Kidney (tissue), 14 donors: Measurements from ENCODE around the gene IL13RA1. TPM values are rescaled to one million over a fixed set of nuclear protein-coding genes. Genes with fewer than 3 reads are reported as not detected.
A peak's percentile ranks its signal among the peaks of the same experiment; 100 is the strongest.
"Not testable (repeated sequence)": the region's sequence is repeated elsewhere in the genome, so short reads cannot be mapped to it uniquely, and the experiment has no call there.

ENCODE experiments used
- DNase-seq, 5 donors: peaks; one replicate each; pipeline ENCODE4 v3.0.0-alpha.2; 2013 to 2020
- FAIRE-seq: peaks from 2 replicates; lab custom pipeline; 2012; peaks lifted over from hg19 to GRCh38; lab: Jason Lieb, UNC
- H3K27ac ChIP-seq, 2 donors: one replicate each; pipeline ENCODE4 v1.7.0; 2013; ENCODE audit warnings: low read depth in 2 of 2, low read length in 2 of 2, inconsistent platforms in 1 of 2
- H3K27me3 ChIP-seq: one replicate; pipeline ENCODE4 v1.7.1; 2013; ENCODE audit warnings: low read length, inconsistent platforms; ENCODE audit not compliant: control insufficient read depth, insufficient read depth
- H3K36me3 ChIP-seq, 3 donors: one replicate each; pipeline versions ENCODE4 v1.7.0 to v1.7.1; 2013; ENCODE audit warnings: low read length in 3 of 3, control low read depth in 1 of 3, inconsistent platforms in 1 of 3; ENCODE audit not compliant: insufficient read depth in 3 of 3, control insufficient read depth in 2 of 3
- H3K4me1 ChIP-seq, 3 donors: one replicate each; pipeline versions ENCODE4 v1.7.0 to v1.7.1; 2013; ENCODE audit warnings: low read length in 3 of 3, inconsistent platforms in 1 of 3, low read depth in 1 of 3; ENCODE audit not compliant: control insufficient read depth in 2 of 3, insufficient read depth in 2 of 3
- H3K4me3 ChIP-seq, 3 donors: one replicate each; pipeline versions ENCODE4 v1.7.0 to v1.8.1; 2013; ENCODE audit warnings: low read length in 3 of 3, control low read depth in 1 of 3, inconsistent platforms in 1 of 3
- H3K9ac ChIP-seq, 3 donors: one replicate each; pipeline versions ENCODE4 v1.7.0 to v1.7.1; 2013; ENCODE audit warnings: low read length in 3 of 3, control low read depth in 1 of 3, inconsistent platforms in 1 of 3
- H3K9me3 ChIP-seq, 3 donors: one replicate each; pipeline versions ENCODE4 v1.7.0 to v1.7.1; 2013; ENCODE audit warnings: low read length in 3 of 3, control low read depth in 1 of 3, inconsistent platforms in 1 of 3; ENCODE audit not compliant: control insufficient read depth in 2 of 3, insufficient read depth in 1 of 3
- intact Hi-C: fragments of 100-400 bp; cut with DNase I; formaldehyde crosslinking; loops from one replicate; pipeline ENCODE4 v1.11.1; 2022
- polyA plus RNA-seq: library from polyadenylated mRNA; stranded (reverse); fragments of 350-450 nt; fragmentation: Illumina TruSeq; extraction: RNeasy Lipid Tissue Mini Kit (QIAGEN cat#74804); gene quantifications from one replicate; pipeline ENCODE4 v1.2.3, GENCODE V29; 2014; ENCODE audit warnings: low read depth, low replicate concordance; ENCODE audit not compliant: insufficient read depth
- total RNA-seq: library from RNA; stranded (reverse); fragmentation: NEBNext Ultra II Directional; extraction: Animal tissue kit (Norgen Biotek cat#: 25700); gene quantifications from one replicate; pipeline ENCODE4 v1.2.1, GENCODE V29; 2021
- TF ChIP-seq, protein P1 (sequence below): IDR thresholded peaks from 3 replicates; pipeline ENCODE4 v1.5.1; 2012; ENCODE audit warnings: mild to moderate bottlenecking, moderate library complexity, borderline replicate concordance; ENCODE audit not compliant: insufficient read depth; ENCODE audit errors: extremely low read depth
- donor health status: control.
- donor health status: control.
- donor health status: control.
- donor health status: control.
- donor health status: control.
- donor health status: DM: yes; HTN: yes; CAD: no.
- donor health status: Normal renal cell carcinoma (clear cell type).

IL13RA1 gene
- total and polyA plus RNA-seq, 2 donors from 2014 or later, result 26.5 to 79.8 TPM

DNA sequence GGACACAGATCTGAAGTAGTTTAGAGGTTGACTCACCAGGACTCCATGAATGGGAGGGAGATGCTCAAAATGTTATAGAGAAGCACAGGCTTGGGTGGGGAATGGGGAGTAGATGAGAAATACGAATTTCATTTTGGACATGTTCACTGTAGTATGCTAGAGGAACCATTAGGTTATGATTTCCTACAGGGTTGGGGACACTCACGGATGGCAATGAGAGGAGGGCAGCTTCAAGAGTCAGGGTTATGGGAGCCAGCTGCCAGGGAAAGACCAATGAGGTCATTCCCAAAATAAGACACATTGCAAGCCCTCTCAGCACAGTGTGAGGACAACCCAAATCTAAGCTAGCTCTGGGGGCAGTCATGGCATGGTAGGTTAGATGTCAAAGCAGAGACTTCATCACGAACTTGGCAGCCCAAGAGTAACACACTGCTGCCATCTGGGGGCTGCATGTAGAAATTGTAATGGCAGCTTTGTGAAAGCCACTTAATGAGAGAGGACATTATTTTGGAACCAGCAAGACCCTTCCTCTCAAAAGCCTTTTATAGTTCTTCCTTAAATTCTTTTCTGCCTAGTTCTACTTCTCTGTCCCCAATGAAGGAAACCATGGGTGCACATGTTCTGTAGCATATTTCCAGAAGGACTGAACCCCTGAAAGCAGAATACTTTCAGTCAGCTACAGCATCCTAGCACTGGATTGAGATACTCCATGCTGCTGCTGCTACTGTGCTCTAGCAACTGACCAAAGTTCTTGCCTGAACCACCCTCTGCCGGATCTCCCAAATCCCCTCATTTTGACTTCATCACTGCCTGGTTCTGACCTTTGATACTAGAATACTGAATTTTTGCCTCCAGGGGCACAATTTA is 80.0 kb downstream of the IL13RA1 start:
- Histone ChIP-seq H3K27ac (no peak overlapping the region), H3K9ac (no peak overlapping the region), H3K9me3 (no peaks in the 10 kb centered on the region), H3K27me3 (no peaks in the 10 kb centered on the region), H3K4me1 (no peaks in the 10 kb centered on the region), H3K4me3 (no peak overlapping the region), H3K36me3 (no peaks in the 10 kb centered on the region)
- TF ChIP-seq, protein P1, sequence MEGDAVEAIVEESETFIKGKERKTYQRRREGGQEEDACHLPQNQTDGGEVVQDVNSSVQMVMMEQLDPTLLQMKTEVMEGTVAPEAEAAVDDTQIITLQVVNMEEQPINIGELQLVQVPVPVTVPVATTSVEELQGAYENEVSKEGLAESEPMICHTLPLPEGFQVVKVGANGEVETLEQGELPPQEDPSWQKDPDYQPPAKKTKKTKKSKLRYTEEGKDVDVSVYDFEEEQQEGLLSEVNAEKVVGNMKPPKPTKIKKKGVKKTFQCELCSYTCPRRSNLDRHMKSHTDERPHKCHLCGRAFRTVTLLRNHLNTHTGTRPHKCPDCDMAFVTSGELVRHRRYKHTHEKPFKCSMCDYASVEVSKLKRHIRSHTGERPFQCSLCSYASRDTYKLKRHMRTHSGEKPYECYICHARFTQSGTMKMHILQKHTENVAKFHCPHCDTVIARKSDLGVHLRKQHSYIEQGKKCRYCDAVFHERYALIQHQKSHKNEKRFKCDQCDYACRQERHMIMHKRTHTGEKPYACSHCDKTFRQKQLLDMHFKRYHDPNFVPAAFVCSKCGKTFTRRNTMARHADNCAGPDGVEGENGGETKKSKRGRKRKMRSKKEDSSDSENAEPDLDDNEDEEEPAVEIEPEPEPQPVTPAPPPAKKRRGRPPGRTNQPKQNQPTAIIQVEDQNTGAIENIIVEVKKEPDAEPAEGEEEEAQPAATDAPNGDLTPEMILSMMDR, result peak; percentile 74
- intact Hi-C loops, result no loop called here
- peak in 3 of 5 donors; percentile 39 to 68 (median 43) for DNase-seq
- FAIRE-seq, result peak; percentile 85

DNA sequence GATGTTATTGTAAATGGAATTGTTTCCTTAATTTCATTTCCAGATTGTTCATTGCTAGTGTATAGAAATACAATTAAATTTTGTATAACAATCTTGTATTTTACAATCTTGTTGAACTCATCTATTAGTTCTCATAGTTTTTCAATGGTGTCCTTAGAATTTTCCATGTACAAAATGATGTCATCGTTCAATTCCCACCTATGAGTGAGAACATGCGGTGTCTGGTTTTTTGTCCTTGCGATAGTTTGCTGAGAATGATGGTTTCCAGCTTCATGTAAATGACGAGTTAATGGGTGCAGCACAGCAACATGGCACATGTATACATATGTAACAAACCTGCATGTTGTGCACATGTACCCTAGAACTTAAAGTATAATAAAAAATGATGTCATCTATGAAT is 89.9 kb downstream of the IL13RA1 start:
- H3K36me3 ChIP-seq, H3K4me3 ChIP-seq, intact Hi-C loops, H3K9ac ChIP-seq, H3K9me3 ChIP-seq, H3K4me1 ChIP-seq, H3K27me3 ChIP-seq, H3K27ac ChIP-seq, DNase-seq: not testable (repeated sequence)
- FAIRE-seq, result peak; percentile 78

DNA sequence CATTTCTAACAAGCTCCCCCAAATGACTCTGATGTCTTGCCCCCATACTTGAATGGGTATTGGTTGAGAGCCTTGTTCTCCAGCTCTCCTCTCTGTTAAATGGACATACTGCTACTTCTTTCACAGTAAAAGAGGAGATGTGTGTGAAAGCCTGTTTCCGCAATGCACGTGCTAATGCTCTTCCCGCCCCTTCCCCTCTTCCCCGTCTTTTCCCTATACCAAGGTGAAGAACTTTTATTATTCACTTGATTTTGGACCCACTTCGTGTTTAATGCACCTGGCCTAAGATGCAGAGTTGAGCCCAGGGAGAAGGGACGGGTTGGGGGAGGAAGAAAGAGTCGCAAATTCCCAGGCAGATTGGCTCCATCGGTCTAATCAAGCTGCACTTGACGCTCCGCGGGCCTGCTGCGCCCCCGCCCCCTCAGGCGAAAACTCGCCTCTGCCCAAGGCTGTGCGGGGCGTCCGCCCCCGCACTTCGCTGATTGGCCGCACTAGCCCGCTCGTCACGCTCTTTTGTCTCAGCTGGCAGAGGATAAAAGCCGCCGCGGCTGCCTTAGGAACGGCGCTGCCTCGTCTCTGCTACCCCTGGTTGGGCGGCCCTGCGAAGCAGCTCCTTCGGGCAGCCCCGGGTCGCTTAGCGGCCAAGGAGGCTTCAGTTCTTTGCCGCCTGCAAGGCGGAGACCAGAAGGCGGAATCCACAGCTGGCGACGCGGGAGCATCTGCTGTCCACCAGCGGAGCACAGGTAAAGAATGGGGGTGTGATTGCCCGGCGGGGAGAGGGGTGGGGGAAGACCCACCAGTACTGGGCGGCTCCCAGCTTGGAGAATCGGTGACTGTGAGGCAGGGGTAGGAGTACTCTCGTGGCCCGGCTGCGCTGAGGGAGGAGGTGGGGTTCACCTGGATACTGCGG is 96.1 kb downstream of the IL13RA1 start, which contains the start of gene ZCCHC12:
TSS of gene ZCCHC12 (plus strand) at position 562 of the 910 bp plus-strand sequence. CDS start 1,421 bp downstream, outside the sequence.
- Histone ChIP-seq H3K4me1 (peaks cover 0 to 2% (median 0%) of the 10 kb centered on the region in 3 donors), H3K4me3 (peak within 1 kb of the TSS in 2 of 3 donors; percentile 13 to 20), H3K36me3 (no peaks in the 10 kb centered on the region), H3K27me3 (peaks cover 9% of the 10 kb centered on the region), H3K27ac (no peak within 1 kb of the TSS), H3K9me3 (no peaks in the 10 kb centered on the region), H3K9ac (no peak within 1 kb of the TSS)
- DNase-seq (peak in 4 of 5 donors; percentile 84 to 88 (median 86)), FAIRE-seq (no peak)
- TF ChIP-seq, protein P1, result no peak
- intact Hi-C loops, result no loop called here
